IMR-90 (cell line): Measurements from ENCODE around the gene CNKSR3. TPM values are rescaled to one million over a fixed set of nuclear protein-coding genes. Genes with fewer than 3 reads are reported as not detected.
A peak's percentile ranks its signal among the peaks of the same experiment; 100 is the strongest.

ENCODE experiments used
- ATAC-seq: fragments of 200-7000 bp; cut with Tn5 transposase; 2 replicates; pipeline ENCODE4 v1.9.1; 2020; ENCODE audit warnings: low read depth, mild to moderate bottlenecking, moderate library complexity
- BruUV-seq: library from RNA; stranded (reverse); fragments of 400-500 nt; replicated peaks from 2 replicates; lab custom pipeline; 2021; lab: Mats Ljungman, UMichigan
- CTCF ChIA-PET: fragments of 300-600 bp; formaldehyde crosslinking; extraction: SDS; loops from one replicate; lab custom pipeline; 2021; ENCODE audit warnings: antibody characterized with exemption; lab: Yijun Ruan, JAX
- POLR2A ChIA-PET: fragments of 300-600 bp; sonication (Branson Sonifier 250); formaldehyde crosslinking; loops from one replicate; lab custom pipeline; 2022; ENCODE audit warnings: antibody characterized with exemption; ENCODE audit not compliant: unreplicated experiment; lab: Charles Lee
- DNase-seq: peaks from one replicate; pipeline ENCODE4 v3.0.0; 2013
- H2AFZ ChIP-seq: replicated peaks from 2 replicates; pipeline ENCODE3; 2013; ENCODE audit warnings: low read length, mild to moderate bottlenecking; ENCODE audit not compliant: poor library complexity
- H2AK5ac ChIP-seq: 2 replicates; pipeline ENCODE4 v1.6.1; 2013; ENCODE audit warnings: low read depth, low read length, inconsistent platforms
- H2AK9ac ChIP-seq: replicated peaks from 2 replicates; pipeline ENCODE3; 2013; ENCODE audit warnings: mild to moderate bottlenecking, low read depth, low read length, moderate library complexity; ENCODE audit not compliant: poor library complexity
- H2BK120ac ChIP-seq: 2 replicates; pipeline ENCODE4 v1.6.1; 2013; ENCODE audit warnings: low read depth, low read length, inconsistent platforms
- H2BK15ac ChIP-seq: 3 replicates; pipeline ENCODE4 v1.6.1; 2013; ENCODE audit warnings: low read depth, low read length, inconsistent platforms
- H2BK20ac ChIP-seq: 2 replicates; pipeline ENCODE4 v1.6.1; 2013; ENCODE audit warnings: low read depth, mild to moderate bottlenecking, inconsistent platforms, low read length, moderate library complexity
- H2BK5ac ChIP-seq: 2 replicates; pipeline ENCODE4 v1.6.1; 2013; ENCODE audit warnings: mild to moderate bottlenecking, low read depth, low read length, inconsistent platforms; ENCODE audit not compliant: poor library complexity, severe bottlenecking
- H3K14ac ChIP-seq: replicated peaks from 2 replicates; pipeline ENCODE4 v1.6.1; 2013; ENCODE audit warnings: low read depth, low read length, inconsistent platforms
- H3K18ac ChIP-seq: 2 replicates; pipeline ENCODE4 v1.6.1; 2013; ENCODE audit warnings: low read depth, low read length, control low read depth
- H3K23ac ChIP-seq: 2 replicates; pipeline ENCODE4 v1.6.1; 2013; ENCODE audit warnings: low read depth, low read length, inconsistent platforms
- H3K27ac ChIP-seq: 2 replicates; pipeline ENCODE4 v1.5.1; 2013; ENCODE audit warnings: mild to moderate bottlenecking, control low read depth, low read length; ENCODE audit not compliant: insufficient read depth
- H3K27me3 ChIP-seq: 2 replicates; pipeline ENCODE4 v1.6.1; 2013; ENCODE audit warnings: low read length; ENCODE audit not compliant: control insufficient read depth, insufficient read depth
- H3K36me3 ChIP-seq: 2 replicates; pipeline ENCODE4 v1.6.1; 2013; ENCODE audit warnings: low read length, mixed read lengths; ENCODE audit not compliant: control insufficient read depth, insufficient read depth
- H3K4ac ChIP-seq: 2 replicates; pipeline ENCODE4 v1.6.1; 2013; ENCODE audit warnings: low read depth, low read length, inconsistent platforms
- H3K4me1 ChIP-seq: 2 replicates; pipeline ENCODE4 v1.6.1; 2013; ENCODE audit warnings: low read length, mixed read lengths; ENCODE audit not compliant: control insufficient read depth, insufficient read depth
- H3K4me2 ChIP-seq: 2 replicates; pipeline ENCODE4 v1.6.1; 2013; ENCODE audit warnings: low read depth, mild to moderate bottlenecking, control low read depth, low read length, moderate library complexity
- H3K4me3 ChIP-seq: 2 replicates; pipeline ENCODE4 v1.5.1; 2013; ENCODE audit warnings: low read depth, mild to moderate bottlenecking, control low read depth, low read length, moderate library complexity; ENCODE audit not compliant: insufficient read depth
- H3K56ac ChIP-seq: 2 replicates; pipeline ENCODE4 v1.6.1; 2013; ENCODE audit warnings: low read length, inconsistent platforms; ENCODE audit not compliant: insufficient read depth; ENCODE audit errors: extremely low read depth
- H3K79me1 ChIP-seq, 2 experiments: 2 replicates each; pipeline ENCODE4 v1.6.1; 2013; ENCODE audit warnings: low read length in 2 of 2, inconsistent platforms in 1 of 2, low read depth in 1 of 2
- H3K9ac ChIP-seq: 2 replicates; pipeline ENCODE4 v1.6.1; 2013; ENCODE audit warnings: low read depth, low read length, control low read depth
- H3K9me1 ChIP-seq: 2 replicates; pipeline ENCODE4 v1.6.1; 2013; ENCODE audit warnings: low read length, inconsistent platforms; ENCODE audit not compliant: insufficient read depth
- H3K9me3 ChIP-seq: 2 replicates; pipeline ENCODE4 v1.6.1; 2013; ENCODE audit warnings: low read length; ENCODE audit not compliant: control insufficient read depth, insufficient read depth
- H4K20me1 ChIP-seq: 2 replicates; pipeline ENCODE4 v1.6.1; 2013; ENCODE audit warnings: low read length, inconsistent platforms; ENCODE audit not compliant: insufficient read depth
- H4K5ac ChIP-seq: 2 replicates; pipeline ENCODE4 v1.6.1; 2013; ENCODE audit warnings: mild to moderate bottlenecking, low read depth, low read length, control low read depth
- H4K8ac ChIP-seq, 2 experiments: 2 replicates each; pipeline ENCODE4 v1.6.1; 2013; ENCODE audit warnings: low read depth in 2 of 2, low read length in 2 of 2, control low read depth in 1 of 2, inconsistent platforms in 1 of 2
- H4K91ac ChIP-seq: 2 replicates; pipeline ENCODE4 v1.6.1; 2013; ENCODE audit warnings: low read depth, low read length, inconsistent platforms; ENCODE audit not compliant: insufficient read depth
- BHLHE40 ChIP-seq: fragments of 150-350 bp; IDR thresholded peaks from 2 replicates; pipeline ENCODE4 v1.6.1; 2016; ENCODE audit warnings: mild to moderate bottlenecking, low read depth, low read length
- CEBPB ChIP-seq: IDR thresholded peaks from 2 replicates; pipeline ENCODE4 v1.6.1; 2012; ENCODE audit warnings: low read depth, low read length, improper control_type of control experiment
- CHD1 ChIP-seq: IDR thresholded peaks from 2 replicates; pipeline ENCODE4 v1.6.1; 2012; ENCODE audit warnings: low read depth, low read length, improper control_type of control experiment
- MAFK ChIP-seq: IDR thresholded peaks from 2 replicates; pipeline ENCODE4 v1.6.1; 2012; ENCODE audit warnings: low read depth, low read length, improper control_type of control experiment
- MAZ ChIP-seq: IDR thresholded peaks from 2 replicates; pipeline ENCODE4 v1.6.1; 2012; ENCODE audit warnings: low read depth, mild to moderate bottlenecking, low read length, improper control_type of control experiment, moderate library complexity, borderline replicate concordance
- NFE2L2 ChIP-seq: fragments of 150-350 bp; IDR thresholded peaks from 2 replicates; pipeline ENCODE4 v1.6.1; 2016; ENCODE audit warnings: low read depth, mild to moderate bottlenecking, low read length
- POLR2A ChIP-seq: IDR thresholded peaks from 2 replicates; pipeline ENCODE4 v1.6.1; 2012; ENCODE audit warnings: mild to moderate bottlenecking, low read depth, low read length
- RAD21 ChIP-seq: IDR thresholded peaks from 2 replicates; pipeline ENCODE4 v1.6.1; 2012; ENCODE audit warnings: low read length, improper control_type of control experiment
- RCOR1 ChIP-seq: IDR thresholded peaks from 2 replicates; pipeline ENCODE4 v1.6.1; 2012; ENCODE audit warnings: mild to moderate bottlenecking, low read length, improper control_type of control experiment; ENCODE audit not compliant: insufficient replicate concordance
- RFX5 ChIP-seq: IDR thresholded peaks from 2 replicates; pipeline ENCODE4 v1.8.0; 2012; ENCODE audit warnings: low read depth, mild to moderate bottlenecking, low read length, moderate library complexity
- SMC3 ChIP-seq: fragments of 150-350 bp; IDR thresholded peaks from 2 replicates; pipeline ENCODE4 v1.6.1; 2016; ENCODE audit warnings: low read depth, mild to moderate bottlenecking, antibody characterized with exemption, low read length, moderate library complexity
- USF2 ChIP-seq: fragments of 150-350 bp; IDR thresholded peaks from 2 replicates; pipeline ENCODE4 v1.6.1; 2017; ENCODE audit warnings: mild to moderate bottlenecking, antibody characterized with exemption, low read length, low read depth
- WGBS, 2 experiments: methylation state at CpG; one replicate each; pipeline versions ENCODE4 v1.1.5 to v1.1.7; 2013; ENCODE audit warnings: missing lambda C conversion rate in 2 of 2; ENCODE audit not compliant: insufficient read length in 1 of 2; ENCODE audit errors: extremely low coverage in 2 of 2; 5-methylcytosine and 5-hydroxymethylcytosine counted together
- dilution Hi-C: fragments of 300-500 bp; cut with HindIII; formaldehyde crosslinking; loops from one replicate; pipeline ENCODE4 v1.14.3; 2018; ENCODE audit warnings: low sequenced_read_pairs; ENCODE audit not compliant: unreplicated experiment
- in situ Hi-C: fragments of 300-500 bp; cut with MboI; formaldehyde crosslinking; loops from 3 replicates; pipeline ENCODE4 v1.14.3; 2019; ENCODE audit warnings: low sequenced_read_pairs, inconsistent platforms, mixed read lengths
- intact Hi-C: fragments of 100-400 bp; cut with micrococcal nuclease; formaldehyde crosslinking; loops from 2 replicates; pipeline ENCODE4 v1.10.0; 2022
- polyA plus RNA-seq, 3 experiments: library from polyadenylated mRNA; depleted of rRNA; stranded (reverse); fragments of >200 nt; gene quantifications; 2 replicates each; pipeline ENCODE4 v1.2.3, GENCODE V29; 2012; ENCODE audit warnings: low replicate concordance in 1 of 3
- total RNA-seq: library from RNA; depleted of rRNA; stranded (reverse); fragments of >200 nt; gene quantifications from 2 replicates; pipeline ENCODE4 v1.2.3, GENCODE V29; 2012
- TF ChIP-seq, protein P1 (sequence below): conservative IDR thresholded peaks from 2 replicates; pipeline ENCODE4 v1.5.1; 2012; ENCODE audit warnings: mild to moderate bottlenecking, low read depth, low read length, improper control_type of control experiment
- TF ChIP-seq, protein P2 (sequence below): fragments of 150-350 bp; IDR thresholded peaks from 2 replicates; pipeline ENCODE4 v1.6.1; 2016; ENCODE audit warnings: low read depth, mild to moderate bottlenecking, low read length, moderate library complexity, borderline replicate concordance

The CNKSR3 gene
- total and polyA plus RNA-seq, 2 of the 4 experiments (the other 2 are of a cell fraction): 6.7 to 15.8 TPM

GRCh38 chr6:154516276-154516675 is 5.8 kb upstream of the CNKSR3 start:
- no peak overlapping the region for H2AFZ ChIP-seq
- no peak overlapping the region for H2BK15ac ChIP-seq
- H3K4me2 ChIP-seq: peak overlapping the region; percentile 98
- TF ChIP-seq RAD21 (no peak), POLR2A (no peak), MAZ (no peak), SMC3 (no peak), MAFK (no peak), RCOR1 (no peak), BHLHE40 (no peak), CEBPB (no peak), CHD1 (no peak), NFE2L2 (no peak), USF2 (no peak), RFX5 (no peak)
- TF ChIP-seq, protein P1, sequence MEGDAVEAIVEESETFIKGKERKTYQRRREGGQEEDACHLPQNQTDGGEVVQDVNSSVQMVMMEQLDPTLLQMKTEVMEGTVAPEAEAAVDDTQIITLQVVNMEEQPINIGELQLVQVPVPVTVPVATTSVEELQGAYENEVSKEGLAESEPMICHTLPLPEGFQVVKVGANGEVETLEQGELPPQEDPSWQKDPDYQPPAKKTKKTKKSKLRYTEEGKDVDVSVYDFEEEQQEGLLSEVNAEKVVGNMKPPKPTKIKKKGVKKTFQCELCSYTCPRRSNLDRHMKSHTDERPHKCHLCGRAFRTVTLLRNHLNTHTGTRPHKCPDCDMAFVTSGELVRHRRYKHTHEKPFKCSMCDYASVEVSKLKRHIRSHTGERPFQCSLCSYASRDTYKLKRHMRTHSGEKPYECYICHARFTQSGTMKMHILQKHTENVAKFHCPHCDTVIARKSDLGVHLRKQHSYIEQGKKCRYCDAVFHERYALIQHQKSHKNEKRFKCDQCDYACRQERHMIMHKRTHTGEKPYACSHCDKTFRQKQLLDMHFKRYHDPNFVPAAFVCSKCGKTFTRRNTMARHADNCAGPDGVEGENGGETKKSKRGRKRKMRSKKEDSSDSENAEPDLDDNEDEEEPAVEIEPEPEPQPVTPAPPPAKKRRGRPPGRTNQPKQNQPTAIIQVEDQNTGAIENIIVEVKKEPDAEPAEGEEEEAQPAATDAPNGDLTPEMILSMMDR: no peak
- TF ChIP-seq, protein P2, sequence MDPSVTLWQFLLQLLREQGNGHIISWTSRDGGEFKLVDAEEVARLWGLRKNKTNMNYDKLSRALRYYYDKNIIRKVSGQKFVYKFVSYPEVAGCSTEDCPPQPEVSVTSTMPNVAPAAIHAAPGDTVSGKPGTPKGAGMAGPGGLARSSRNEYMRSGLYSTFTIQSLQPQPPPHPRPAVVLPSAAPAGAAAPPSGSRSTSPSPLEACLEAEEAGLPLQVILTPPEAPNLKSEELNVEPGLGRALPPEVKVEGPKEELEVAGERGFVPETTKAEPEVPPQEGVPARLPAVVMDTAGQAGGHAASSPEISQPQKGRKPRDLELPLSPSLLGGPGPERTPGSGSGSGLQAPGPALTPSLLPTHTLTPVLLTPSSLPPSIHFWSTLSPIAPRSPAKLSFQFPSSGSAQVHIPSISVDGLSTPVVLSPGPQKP: no peak
- no peak overlapping the region; the same call in 1 of the 2 replicates for H2BK120ac ChIP-seq
- peak overlapping the region; percentile 53; the same call in 1 of the 2 replicates for H3K9ac ChIP-seq
- POLR2A ChIA-PET: no interaction called here
- 93% methylated on average over 2 of the region's 5 CpGs; no CpG with 5 or more reads in 1 of the 2 experiments for WGBS, 2 experiments
- no peak overlapping the region for H2AK9ac ChIP-seq
- H4K8ac ChIP-seq: peak overlapping the region; percentile 25 to 33; a peak in 2 of 4 replicates
- H4K20me1 ChIP-seq: no peaks in the 10 kb centered on the region
- dilution Hi-C loops (no loop called here), in situ Hi-C loops (no loop called here), intact Hi-C loops (no loop called here)
- H2BK20ac ChIP-seq: no peak overlapping the region
- 0 out of 2 replicates have a peak, but pooled peaks cover 5% of the 10 kb centered on the region for H3K9me1 ChIP-seq
- no peak overlapping the region for H4K91ac ChIP-seq
- DNase-seq (no peak), ATAC-seq (no peak)
- no peak overlapping the region for H3K27ac ChIP-seq
- H3K9me3 ChIP-seq: no peaks in the 10 kb centered on the region
- no peaks in the 10 kb centered on the region for H3K27me3 ChIP-seq
- peak overlapping the region; percentile 46; the same call in 1 of the 2 replicates for H3K4me3 ChIP-seq
- H3K79me1 ChIP-seq: peaks cover 0 to 3% of the 10 kb centered on the region in 2 experiments; a peak in 1 of 4 replicates
- no peak overlapping the region for H3K4ac ChIP-seq
- no peak overlapping the region for H3K56ac ChIP-seq
- H3K4me1 ChIP-seq: peaks cover 2% of the 10 kb centered on the region; the same call in 1 of the 2 replicates
- no TSS peak for BruUV-seq
- peak overlapping the region; percentile 41; the same call in 1 of the 2 replicates for H4K5ac ChIP-seq
- no peak overlapping the region for H2AK5ac ChIP-seq
- CTCF ChIA-PET: interaction anchor here (1.3 kb wide), 1 partner anchor 20 kb away, joined by 4 read pairs; no protein-coding TSS in a partner anchor
- no peak overlapping the region for H2BK5ac ChIP-seq
- H3K23ac ChIP-seq: no peak overlapping the region
- H3K14ac ChIP-seq: no peak overlapping the region
- H3K36me3 ChIP-seq: no peaks in the 10 kb centered on the region
- H3K18ac ChIP-seq: peak overlapping the region; percentile 55
